A549 (cell line): ENCODE results near the gene BICDL1.

Experiments
- EHMT2 ChIP-seq: fragments of 200-600 bp; sonication (generic); IDR thresholded peaks from 2 replicates; pipeline ENCODE4 v1.6.1; 2016; ENCODE audit warnings: antibody characterized with exemption, low read depth, mild to moderate bottlenecking, moderate library complexity
- EP300 ChIP-seq, 2 experiments: fragments of >200 bp; sonication (Bioruptor Twin); formaldehyde crosslinking; IDR thresholded peaks; 2 replicates in 1 of 2; 3 replicates in 1 of 2; pipeline ENCODE4 v1.6.1; 2016 to 2017
- HDAC2 ChIP-seq: fragments of 200-600 bp; sonication (generic); IDR thresholded peaks from 2 replicates; pipeline ENCODE4 v1.6.1; 2016
- MAZ ChIP-seq: fragments of 150-350 bp; IDR thresholded peaks from 2 replicates; pipeline ENCODE4 v1.6.1; 2014; ENCODE audit warnings: antibody characterized with exemption, low read depth, low read length, borderline replicate concordance
- MYC ChIP-seq: IDR thresholded peaks from 2 replicates; pipeline ENCODE4 v1.6.1; 2012; ENCODE audit warnings: mild to moderate bottlenecking, inconsistent platforms, low read length, improper control_type of control experiment, borderline replicate concordance
- TF ChIP-seq, protein P1 (sequence below): IDR thresholded peaks from 2 replicates; pipeline ENCODE4 v1.6.1; 2012
- TF ChIP-seq, protein P2 (sequence below): fragments of >200 bp; sonication (Bioruptor Twin); formaldehyde crosslinking; IDR thresholded peaks from 3 replicates; pipeline ENCODE4 v1.5.1; 2016

DNA sequence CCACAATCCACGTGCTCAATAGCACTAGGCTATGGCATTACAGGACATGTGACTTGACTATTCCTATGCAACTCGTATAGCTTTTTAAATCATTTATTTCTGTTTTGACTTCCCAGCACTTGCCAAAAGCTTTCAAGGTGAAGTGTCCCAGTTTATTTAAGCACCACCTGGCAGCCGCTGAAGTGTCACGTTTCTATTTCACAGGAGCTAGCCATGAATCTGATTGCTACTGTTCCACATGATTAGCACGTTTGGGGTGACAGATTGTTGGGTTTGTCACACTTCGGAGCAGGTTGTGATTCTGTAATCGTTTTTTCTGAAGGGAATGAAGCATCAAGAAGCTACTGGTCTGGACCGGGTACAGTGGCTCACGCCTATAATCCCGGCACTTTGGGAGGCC lies 39.9 kb upstream of the BICDL1 start:
- TF ChIP-seq, protein P1, sequence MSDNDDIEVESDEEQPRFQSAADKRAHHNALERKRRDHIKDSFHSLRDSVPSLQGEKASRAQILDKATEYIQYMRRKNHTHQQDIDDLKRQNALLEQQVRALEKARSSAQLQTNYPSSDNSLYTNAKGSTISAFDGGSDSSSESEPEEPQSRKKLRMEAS = no peak
- TF ChIP-seq EHMT2 (no peak), HDAC2 (no peak), MYC (no peak), EP300 (IDR thresholded peaks at IDR 0.05) (no peak), MAZ (no peak)
- TF ChIP-seq, protein P2, sequence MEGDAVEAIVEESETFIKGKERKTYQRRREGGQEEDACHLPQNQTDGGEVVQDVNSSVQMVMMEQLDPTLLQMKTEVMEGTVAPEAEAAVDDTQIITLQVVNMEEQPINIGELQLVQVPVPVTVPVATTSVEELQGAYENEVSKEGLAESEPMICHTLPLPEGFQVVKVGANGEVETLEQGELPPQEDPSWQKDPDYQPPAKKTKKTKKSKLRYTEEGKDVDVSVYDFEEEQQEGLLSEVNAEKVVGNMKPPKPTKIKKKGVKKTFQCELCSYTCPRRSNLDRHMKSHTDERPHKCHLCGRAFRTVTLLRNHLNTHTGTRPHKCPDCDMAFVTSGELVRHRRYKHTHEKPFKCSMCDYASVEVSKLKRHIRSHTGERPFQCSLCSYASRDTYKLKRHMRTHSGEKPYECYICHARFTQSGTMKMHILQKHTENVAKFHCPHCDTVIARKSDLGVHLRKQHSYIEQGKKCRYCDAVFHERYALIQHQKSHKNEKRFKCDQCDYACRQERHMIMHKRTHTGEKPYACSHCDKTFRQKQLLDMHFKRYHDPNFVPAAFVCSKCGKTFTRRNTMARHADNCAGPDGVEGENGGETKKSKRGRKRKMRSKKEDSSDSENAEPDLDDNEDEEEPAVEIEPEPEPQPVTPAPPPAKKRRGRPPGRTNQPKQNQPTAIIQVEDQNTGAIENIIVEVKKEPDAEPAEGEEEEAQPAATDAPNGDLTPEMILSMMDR = no peak
